ENCODE measurements around the gene TMEM9.

- TF ChIP-seq POLR2A (IDR thresholded peaks at IDR 0.05; ENCODE audit: low read length) (no peak), GATA1 (IDR thresholded peaks at IDR 0.05; ENCODE audit: low read depth, low read length) (no peak)
Measured at GRCh38 chr1:201092738-201093137, 61.5 kb downstream of the TMEM9 start.
